Fibroblast of the conjunctiva (primary cell): Measurements from ENCODE around the gene CSHL1.
"Not testable (repeated sequence)": the region's sequence is repeated elsewhere in the genome, so short reads cannot be mapped to it uniquely, and the experiment has no call there.

Experiments
- DNase-seq: peaks from one replicate; pipeline ENCODE4 v3.0.0-alpha.2; 2010; ENCODE audit warnings: low read depth

Gene CSHL1

DNA sequence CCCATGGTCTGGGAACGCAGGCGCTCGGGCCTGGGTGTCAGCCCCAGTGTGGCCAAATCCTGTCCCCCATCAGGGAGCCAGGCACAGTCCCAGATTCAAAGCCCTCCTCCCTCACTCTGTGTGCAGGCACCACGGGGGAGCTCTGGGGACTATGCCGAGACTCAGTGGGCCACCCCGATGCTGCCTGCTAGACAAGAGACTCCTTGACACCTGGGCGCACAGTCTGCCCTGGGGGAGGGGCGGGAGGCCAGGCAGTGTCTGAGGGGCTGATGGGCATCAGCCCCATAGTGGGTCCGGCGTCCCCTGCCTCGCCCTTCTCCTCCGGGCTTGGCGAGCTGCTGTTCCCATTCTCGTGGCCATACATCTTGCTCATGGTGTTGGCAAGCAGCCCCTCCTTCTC lies 29.5 kb upstream of the CSHL1 start:
- DNase-seq, result no peak

DNA sequence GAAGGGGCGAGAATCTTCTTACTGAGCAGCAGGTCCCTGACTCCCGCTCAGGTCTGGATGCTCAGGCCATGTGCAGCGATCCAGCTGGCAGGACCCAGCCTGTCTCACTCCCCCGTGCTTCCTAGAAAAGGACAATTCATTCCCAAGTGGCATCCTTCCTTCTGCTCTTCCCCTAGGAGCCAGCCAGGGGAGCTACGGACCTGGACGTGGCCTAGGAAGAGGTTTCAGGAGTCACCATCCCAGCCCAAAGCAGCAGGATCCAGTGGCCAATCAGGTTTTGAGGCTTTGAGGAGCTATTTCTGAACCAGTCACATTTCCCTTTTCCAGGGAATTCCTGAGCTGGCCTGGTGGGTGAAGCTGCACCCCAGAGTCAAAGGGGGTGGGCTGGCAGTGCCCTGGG lies 28.8 kb upstream of the CSHL1 start:
- no peak for DNase-seq

DNA sequence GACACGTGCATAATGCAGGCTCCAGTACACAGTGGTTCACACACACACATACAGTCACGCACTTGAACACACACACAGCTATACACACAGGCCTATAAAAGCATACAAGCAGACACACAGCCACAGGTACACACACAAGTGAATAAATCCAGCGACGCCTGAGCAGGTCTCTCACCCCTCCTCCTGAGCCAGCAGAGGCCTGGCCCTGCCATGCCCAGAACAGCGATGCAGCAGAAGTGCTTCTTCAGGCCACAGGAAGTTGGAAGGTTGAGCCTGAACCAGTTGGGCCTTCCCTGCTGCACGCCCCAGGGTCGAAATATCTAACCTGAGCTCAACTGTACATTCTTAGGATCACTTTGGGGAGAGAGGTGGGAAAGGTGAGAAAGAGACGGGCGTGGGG lies 28.3 kb upstream of the CSHL1 start:
- DNase-seq, result no peak

DNA sequence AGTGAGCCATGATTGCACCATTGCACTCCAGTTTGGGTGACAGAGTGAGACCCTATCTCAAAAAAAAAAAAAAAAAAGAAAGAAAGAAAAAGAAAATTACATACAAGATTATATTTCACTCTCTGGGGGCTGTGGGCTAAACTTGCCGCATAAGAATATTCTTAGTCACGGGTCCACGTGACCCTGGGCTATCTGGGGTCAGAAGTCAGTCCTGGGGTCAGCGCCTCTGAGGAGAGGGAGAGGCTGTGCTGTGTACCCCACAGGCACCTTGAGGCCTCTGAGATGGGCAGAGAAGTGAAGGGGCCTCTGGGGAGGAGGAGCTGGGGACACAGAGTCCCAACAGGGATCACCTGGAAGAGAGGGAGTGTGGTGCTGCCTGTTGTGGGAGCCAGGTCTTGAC lies 26.9 kb upstream of the CSHL1 start:
- DNase-seq, result no peak

DNA sequence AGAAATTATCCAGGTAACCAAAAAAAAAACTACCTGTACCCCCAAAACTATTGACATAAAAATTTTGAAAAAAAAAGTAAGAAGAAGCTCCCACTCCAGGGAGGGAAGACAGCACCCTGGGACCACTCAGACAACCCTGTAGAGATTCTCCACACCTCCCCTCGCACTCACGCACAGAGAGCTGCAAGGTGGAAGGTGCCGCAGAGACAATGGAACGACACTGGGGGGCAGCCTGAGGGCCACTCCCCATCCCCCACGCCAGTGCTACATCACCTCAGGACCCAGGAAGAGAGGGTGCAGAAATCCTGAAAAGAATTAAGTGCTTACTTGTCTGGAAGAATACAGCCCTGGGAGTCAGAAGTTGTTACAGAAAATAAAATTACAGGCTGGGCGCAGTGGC lies 26.3 kb upstream of the CSHL1 start:
- DNase-seq, result no peak

DNA sequence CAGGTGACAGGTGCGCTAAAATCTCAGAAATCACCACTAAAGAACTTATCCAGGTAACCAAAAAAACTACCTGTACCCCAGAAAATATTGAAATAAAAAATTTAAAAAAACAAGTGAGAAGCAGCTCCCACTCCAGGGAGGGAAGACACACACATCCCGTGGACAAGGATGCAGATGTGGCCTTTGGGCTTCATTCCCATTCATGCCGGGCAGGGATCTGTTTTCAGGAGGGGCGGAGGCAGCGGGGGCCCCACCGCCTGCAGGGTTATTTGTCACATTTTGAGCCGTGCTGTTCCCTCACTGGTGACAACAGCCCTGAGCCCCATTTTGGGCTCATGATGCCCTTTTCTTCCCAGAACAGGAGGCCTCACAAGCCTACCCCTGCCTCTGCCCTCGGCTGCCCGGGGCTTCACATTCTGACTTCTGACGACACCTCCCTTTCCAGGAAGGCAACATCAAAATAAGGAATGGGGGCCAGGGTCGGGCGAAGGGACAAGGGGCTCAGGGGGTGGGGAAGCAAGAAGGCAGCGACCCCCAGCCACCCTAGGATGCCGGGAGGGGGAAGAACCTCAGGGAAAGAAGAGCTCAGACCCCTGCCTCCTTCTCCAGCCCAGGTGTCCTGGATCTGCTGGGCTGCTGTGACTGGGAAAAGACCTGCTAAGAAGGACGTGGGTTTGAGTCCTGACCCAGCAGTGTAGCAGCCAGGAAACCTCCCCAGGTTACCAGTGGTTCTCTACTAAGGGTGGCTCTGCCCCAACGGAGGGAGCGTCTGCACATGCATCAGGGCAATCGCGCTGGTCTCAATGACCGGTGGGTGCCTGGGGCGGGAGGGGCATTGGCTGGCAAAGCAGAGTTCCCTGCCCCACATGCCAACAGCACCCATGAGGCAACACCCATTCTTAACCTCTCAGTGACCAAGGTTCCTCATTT lies 23.4 kb upstream of the CSHL1 start:
- DNase-seq, result no peak

DNA sequence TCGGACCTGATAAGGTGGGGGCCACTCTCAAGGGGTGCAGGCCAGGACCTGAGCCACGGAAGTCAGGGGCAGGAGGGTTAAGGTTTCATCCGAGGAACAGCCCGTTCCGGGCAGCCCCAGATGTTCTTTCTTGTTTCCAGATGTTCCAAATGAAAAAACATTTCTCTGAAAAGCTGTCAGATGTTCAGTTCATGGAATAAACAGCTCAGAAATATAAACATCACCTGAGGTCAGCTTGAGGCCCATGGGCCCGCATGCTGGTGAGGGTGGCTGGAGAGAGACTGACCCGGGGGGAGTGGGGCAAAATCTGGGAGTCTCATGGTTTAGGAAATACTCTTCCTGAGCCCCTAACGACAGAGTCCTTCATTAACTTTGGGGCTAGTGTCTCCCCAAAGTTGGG lies 22.5 kb upstream of the CSHL1 start:
- DNase-seq, result no peak

DNA sequence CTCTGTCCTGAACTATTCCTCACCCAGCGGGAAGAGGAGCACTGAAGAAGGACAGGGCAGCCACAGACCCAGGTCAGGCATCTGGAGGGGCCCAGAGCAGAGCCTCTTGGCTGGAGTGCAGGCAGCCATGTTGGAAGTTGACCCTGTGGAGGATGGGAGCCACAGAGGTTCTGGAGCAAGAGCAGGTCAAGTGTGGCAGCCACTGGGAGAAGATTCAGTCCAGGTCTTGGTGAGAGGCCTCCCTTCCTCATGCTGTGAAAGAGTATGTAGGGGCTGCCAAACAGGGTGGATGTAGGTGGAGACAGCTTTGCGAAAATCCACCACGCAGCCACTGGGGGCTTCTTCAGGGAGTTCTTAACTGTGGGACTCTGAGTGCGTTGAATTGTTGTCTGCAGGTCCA lies 21.7 kb upstream of the CSHL1 start:
- no peak for DNase-seq

DNA sequence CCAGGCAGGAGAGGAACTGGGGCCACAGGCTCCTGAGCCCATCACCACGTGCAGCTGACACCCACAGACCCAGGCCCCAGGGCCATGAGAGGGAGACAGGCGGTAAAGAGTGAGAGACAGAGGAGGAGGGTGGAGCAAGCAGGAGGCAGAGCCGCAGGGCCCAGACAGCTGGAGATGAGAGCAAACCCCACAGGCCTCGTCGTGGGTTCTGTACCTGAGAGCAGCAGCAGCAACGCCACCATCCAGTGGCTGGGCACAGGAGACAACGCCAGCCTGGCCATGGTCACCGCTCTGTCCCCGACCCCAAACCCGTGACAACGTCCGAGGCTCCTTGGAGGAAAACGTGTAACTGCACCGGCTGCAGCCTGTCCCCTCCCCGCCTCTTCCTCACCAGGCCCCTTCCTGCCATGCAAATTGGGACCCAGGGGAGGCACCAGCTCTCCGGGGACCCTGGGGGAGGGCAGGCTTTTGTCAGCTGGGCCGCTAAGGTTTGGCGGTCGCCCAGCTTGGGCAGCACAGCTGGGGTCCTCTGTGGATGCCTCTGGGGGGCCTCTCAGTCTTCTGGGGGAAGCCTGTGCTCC lies 21.0 kb upstream of the CSHL1 start, which contains the start of gene CD79B:
TSS of gene CD79B (minus strand) at position 351 of the 581 bp plus-strand sequence. CDS start at position 281, 70 bp downstream.
- no peak for DNase-seq

DNA sequence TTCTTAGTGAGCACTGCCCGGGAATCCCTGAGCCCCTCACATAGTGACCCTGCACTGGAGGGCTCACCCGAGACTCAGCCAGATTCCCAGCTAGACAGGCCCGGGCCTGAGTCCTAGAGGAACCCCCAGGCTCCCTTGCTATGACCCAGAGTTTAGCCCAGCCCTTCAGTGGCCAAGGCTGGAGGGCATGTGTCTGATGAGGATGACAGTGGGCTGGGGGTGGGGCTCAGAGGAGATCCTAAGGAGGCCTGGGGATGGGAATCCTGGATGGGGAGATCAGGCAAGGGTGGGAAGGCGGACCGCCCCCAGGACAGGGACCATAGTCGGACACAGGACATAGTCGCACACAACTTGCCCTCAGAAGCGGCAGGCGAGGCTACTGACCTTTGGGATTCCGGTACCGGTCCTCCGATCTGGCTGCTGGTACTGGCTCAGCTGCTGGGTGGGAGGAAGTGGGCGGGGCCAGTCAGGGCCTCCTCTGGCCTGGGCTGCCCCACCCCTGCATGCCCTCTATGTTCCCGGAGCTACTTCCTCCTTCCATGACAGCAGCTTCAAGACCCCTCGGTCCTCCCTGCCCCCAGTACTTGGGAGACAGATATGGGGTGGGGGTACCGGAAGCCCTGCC lies 20.0 kb upstream of the CSHL1 start:
- DNase-seq, result no peak

DNA sequence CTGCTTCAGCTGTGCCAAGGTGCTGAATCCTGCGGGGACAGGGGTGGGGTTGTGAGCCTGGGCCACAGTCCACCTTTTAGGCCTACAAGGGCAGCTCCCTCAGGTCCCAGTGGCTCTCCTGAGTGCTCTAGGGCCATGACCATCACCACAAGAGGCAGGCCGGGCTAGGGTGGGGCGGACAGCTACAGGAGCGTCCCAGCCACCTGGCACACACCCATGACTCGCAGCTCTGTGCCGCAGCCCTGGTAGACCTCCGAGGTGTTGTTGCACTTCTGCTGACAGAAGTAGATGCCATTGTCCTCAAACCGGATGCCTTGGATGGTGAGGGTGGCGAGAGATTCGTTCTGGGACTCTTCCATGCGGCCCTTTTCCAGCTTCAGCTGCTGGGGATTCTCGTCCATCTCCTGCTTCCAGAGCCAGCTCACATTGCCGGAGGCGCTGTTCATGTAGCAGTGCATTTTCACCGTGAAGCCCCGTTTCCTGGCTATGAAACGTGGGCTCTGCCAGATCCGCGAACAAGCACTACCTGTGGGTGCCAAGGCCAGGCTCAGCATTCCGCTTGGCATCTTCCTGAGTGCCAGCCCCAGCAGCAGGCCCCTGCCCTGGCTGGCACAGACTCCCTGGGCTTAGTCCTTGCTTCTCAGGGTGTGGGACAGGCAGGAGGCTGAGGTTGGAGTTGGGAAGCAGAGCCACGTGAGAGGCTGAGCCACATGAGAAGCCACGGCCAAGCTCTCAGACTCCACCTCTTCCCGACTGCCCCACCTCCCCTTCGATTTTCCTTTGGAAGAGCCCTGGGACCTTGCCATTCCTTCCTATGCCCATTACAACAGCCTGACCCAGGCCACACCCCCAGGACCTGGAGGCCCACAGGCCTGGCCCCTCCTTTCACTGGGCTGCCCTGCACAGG lies 19.1 kb upstream of the CSHL1 start:
- DNase-seq, result no peak

DNA sequence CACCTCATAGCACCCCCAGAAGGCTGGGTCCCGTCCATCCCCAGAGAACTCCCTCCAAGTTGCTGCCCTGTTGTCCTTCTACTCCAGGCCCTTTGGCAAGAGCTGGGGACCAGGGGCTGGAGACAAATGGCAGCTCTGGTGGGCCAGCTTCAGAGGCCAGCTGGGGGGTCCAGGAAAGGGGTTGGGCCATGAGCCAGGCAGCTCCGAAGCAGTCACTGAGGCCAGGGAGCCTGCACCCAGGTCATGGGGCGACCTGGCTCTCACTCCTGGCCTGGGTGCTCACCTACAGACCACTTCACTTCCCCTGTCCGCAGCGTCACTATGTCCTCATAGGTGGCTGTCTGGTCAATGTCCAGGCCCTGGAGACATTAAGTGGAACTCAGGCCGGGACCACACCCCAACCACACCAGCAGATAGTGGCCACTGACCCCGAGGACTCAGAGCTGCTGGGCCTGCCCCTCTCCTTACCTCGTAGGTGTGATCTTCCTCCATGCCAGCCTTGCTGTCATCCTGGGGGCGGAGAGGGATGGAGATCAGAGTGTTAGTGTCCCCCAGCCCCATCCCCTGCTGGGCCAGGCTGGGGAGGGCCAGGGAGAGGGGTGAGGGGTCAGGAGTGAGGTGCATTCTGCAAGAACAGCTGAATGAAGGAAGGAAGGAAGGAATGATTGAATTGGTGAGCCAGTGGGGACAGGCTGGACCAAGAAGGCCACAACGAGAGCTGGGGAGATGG lies 18.1 kb upstream of the CSHL1 start:
- no peak for DNase-seq

DNA sequence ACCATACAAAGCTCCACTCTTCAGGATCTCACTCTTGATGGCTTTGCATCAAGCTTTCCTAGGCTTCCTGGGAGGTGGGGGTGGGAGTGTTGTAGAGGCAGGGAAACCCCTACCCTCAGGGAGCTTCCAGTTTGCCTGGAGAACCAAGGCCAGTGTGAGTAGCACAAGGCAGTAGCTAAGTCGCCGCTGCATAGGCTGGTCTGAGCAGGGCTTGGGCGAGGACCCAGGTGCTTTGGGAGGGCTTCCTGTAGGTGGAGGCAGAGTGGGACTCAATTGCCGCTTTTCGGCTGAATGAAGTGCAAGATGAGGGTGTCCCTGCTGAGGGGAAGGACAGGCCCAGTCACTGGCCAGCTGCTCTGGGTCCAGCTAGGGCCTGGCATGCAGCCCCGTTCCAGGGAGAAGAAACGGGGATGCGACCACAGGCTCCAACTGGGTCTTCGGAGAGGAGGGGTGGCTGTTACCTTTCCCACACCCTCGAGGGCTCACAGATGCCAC lies 17.2 kb upstream of the CSHL1 start:
- no peak for DNase-seq

DNA sequence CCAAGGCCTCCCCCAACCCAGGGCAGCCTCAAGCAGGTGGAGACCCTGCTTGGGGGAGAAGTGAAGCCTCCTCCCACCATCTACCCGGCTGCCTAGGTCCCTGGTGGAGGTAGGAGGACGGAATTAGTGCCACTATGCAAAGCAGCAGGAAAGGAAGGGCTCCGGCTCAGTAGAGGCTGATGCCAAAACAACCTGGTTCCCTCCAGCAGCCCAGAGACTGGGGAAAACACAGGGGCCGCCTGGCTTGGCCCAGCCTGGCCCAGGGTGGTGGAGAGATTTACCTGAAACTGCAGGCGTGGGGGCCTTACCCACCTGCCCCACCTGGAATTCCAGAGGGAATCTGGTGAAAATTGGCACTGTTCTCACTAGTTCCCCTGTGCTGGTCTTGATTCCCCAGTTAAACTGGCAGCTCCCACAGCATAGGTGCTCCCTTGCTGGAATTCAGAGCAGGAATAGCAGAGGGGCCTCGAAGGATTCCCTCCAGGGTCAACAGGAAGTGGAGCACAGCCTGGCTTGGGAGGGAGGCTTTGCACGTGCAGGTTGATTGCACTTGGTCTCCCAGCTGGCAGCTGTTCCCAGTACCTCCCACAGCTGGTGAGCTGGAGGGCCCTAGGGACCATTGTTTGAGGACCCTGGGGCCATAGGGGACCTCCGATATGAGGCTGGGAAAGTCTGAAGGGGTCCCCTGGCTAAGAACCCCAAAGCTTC lies 16.6 kb upstream of the CSHL1 start:
- DNase-seq, result no peak

DNA sequence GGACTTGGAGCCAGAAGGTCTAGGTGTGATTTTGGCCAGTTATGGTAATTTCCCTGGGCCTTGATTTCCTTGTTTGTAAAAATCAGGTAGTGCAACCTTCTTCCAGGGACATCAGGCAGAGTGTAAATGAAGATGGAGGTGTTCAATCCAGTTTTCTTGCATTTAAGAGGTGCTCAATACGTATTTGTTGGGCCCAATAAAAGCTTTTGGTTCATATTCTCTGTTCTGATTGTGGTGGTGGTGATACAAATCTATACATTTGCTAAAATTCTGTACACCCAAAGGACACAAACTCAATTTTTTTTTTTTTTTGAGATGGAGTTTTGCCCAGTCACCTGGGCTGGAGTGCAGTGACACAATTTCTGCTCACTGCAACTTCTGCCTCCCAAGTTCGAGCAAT lies 15.1 kb upstream of the CSHL1 start:
- no peak for DNase-seq

DNA sequence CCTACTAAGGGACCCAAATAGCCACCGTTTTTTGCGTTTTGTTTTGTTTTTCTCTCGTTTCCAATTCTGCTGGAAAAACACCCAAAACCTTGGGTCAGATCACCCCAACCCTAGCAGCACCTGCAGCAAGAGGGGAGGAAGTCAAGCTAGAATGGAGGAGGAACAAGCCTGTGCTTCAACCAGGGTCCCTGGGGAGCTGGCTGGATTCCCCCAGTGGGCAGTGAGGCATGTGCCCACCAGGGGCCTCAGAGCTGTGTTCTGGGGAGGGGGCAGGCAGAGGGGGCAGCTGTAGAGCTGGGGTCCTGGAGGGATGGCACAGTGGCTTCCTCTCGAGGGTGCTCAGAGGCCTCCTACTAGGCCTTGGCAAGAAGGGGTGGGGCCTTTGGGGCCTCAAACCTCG lies 14.6 kb upstream of the CSHL1 start:
- no peak for DNase-seq

DNA sequence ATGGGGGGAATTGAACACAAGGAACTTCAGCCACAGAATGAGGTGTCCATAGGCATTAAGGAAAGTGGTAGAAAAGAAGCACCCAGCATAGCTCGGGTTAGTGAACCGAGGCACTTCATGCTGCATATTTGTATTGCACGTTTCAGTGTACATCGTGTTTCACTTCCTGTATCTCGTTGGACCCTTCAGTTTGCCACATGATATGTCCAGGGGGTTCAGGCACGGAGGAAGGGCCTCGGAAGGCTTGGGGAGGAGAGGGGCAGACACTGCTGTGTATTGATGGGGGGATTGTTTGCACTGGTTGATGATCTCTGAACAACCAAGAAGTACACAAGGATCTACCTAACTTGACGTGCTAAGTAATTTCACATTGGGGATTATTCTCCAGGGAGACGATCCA lies 11.3 kb upstream of the CSHL1 start:
- not testable (repeated sequence) for DNase-seq

DNA sequence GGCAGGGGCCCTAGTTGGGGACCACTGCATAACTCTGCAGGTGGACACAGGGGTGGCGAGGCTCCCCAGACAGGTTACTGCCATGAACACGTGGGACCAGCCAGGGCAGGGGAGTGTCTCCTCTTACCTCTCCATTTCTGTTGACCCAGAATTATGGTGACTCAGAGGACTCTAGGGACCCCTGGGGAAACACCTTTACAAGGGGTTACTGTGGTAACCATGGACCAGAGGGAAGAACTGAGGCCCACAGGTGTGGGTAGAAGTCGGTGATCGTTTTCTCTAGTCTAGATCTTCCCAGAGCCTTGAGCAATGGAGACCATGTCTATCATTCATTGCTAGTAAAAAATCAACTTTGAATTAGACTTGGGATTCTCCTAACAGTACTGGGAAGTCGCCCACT lies 9.7 kb upstream of the CSHL1 start:
- DNase-seq, result not testable (repeated sequence)

DNA sequence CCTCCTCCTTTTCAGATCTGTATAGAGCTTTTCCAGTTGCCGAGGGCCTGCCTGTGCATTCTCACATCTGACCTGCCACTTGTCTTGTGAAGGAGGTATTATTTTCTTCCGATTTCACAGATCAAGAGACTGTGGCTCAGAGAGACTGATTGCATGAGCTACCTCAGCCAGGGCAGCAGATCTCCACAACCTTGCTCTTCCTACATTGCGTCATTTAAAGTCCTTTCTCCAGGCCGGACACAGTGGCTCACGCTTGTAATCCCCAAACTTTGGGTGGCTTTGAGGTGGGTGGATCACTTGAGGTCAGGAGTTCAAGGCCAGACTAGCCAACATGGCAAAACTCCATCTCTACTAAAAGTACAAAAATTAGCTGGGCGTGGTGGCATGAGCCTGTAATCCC lies 9.0 kb upstream of the CSHL1 start:
- not testable (repeated sequence) for DNase-seq

DNA sequence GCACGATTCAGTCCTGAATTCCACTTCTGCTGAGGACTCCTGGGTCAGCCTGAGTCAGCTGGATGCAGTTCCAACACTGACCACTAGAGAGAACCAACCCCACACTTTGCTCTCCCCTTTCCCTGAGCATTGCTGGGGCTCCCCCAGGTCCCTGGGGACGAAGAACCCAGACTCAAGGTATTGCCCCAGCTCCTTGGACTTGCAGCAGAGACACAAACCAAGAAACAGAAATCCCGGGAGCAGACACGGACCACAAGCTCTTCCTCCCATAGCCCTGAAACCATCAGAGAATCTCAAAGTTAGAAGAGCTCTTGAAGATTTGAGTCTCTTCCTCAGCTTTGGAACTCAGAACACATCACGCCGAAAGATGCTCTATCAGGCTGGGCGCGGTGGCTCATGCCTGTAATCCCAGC lies 8.3 kb upstream of the CSHL1 start:
- peak; percentile 35 for DNase-seq
